Erythroblast (primary cell): ENCODE results near the gene RNASE9.

Experiments used
- GATA1 ChIP-seq: IDR thresholded peaks from 2 replicates; pipeline ENCODE4 v1.6.1; 2011; ENCODE audit warnings: low read depth, mild to moderate bottlenecking, control low read depth, low read length, moderate library complexity
- POLR2A ChIP-seq: IDR thresholded peaks from 2 replicates; pipeline ENCODE4 v1.6.1; 2011; ENCODE audit warnings: mild to moderate bottlenecking, low read length

DNA sequence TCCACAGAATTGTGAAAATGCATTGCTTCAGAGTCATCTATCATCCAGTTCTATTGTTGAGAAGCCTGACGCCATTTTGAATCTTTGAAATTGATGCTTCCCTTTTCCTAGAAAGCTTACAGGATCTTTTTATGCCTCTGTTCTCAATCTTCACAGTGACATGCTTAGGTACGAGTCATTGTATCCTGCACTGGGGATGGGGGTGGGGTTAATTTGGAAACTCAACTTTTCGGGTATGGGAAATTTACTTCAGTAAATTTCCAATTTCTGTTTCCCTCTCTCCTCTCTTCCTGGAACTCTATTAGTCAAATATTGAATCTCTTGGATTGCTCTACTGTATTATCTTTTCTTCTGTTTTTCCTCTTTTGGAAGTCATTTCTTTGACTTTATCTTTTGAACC lies 31.0 kb downstream of the RNASE9 start:
- TF ChIP-seq POLR2A = no peak
- no peak for TF ChIP-seq GATA1
